ENCODE results near the gene CTSL. TPM values are rescaled to one million over a fixed set of nuclear protein-coding genes. Genes with fewer than 3 reads are reported as not detected.
A peak's percentile ranks its signal among the peaks of the same experiment; 100 is the strongest.
"Not testable (repeated sequence)": the region's sequence is repeated elsewhere in the genome, so short reads cannot be mapped to it uniquely, and the experiment has no call there.

The CTSL gene
- total RNA-seq, 4 donors from 2014 or later, result 71.4 to 387 (median 94.5) TPM

GRCh38 chr9:87742813-87743428, 17.0 kb downstream of the CTSL start:
- Histone ChIP-seq H3K9me3 (peaks cover 0 to 12% (median 6%) of the 10 kb centered on the region in 4 donors), H3K36me3 (no peaks in the 10 kb centered on the region), H3K27ac (replicated peaks in 1 of 4) (no peak overlapping the region), H3K4me1 (no peaks in the 10 kb centered on the region), H3K4me3 (no peak overlapping the region), H3K27me3 (peaks cover 0 to 15% (median 0%) of the 10 kb centered on the region in 4 donors)
- TF ChIP-seq POLR2A (IDR thresholded peaks at IDR 0.05; ENCODE audit: low read depth) (no peak), EP300 (IDR thresholded peaks at IDR 0.05) (no peak), CTCF (IDR thresholded peaks at IDR 0.05) (no peak), POLR2AphosphoS5 (IDR thresholded peaks at IDR 0.05) (no peak)
- intact Hi-C loops (cut with DNase I), result no loop called here
- no peak for DNase-seq (ENCODE audit: extremely low spot score)
- 72% methylated on average over 3 of the region's 3 CpGs for whole genome bisulfite sequencing

- Histone ChIP-seq H3K27me3 (peaks cover 0 to 15% (median 0%) of the 10 kb centered on the region in 4 donors), H3K9me3 (peaks cover 0 to 12% (median 6%) of the 10 kb centered on the region in 4 donors)
- DNase-seq (ENCODE audit: extremely low spot score); H3K36me3 ChIP-seq; H3K27ac ChIP-seq (replicated peaks in 1 of 4); intact Hi-C loops (cut with DNase I); H3K4me1 ChIP-seq; H3K4me3 ChIP-seq: not testable (repeated sequence)
- 98% methylated on average over 5 of the region's 7 CpGs for WGBS
These were observed 18.3 kb downstream of the CTSL start for GRCh38 chr9:87744247-87744646.

GRCh38 chr9:87746186-87746585, 20.3 kb downstream of the CTSL start:
- intact Hi-C loops (cut with DNase I), result no loop called here
- Histone ChIP-seq H3K4me1 (no peaks in the 10 kb centered on the region), H3K27me3 (peaks cover 0 to 1% (median 0%) of the 10 kb centered on the region in 4 donors), H3K36me3 (no peaks in the 10 kb centered on the region), H3K27ac (replicated peaks in 1 of 4) (no peak overlapping the region), H3K4me3 (no peak overlapping the region), H3K9me3 (peaks cover 0 to 12% (median 6%) of the 10 kb centered on the region in 4 donors)
- DNase-seq (ENCODE audit: extremely low spot score), result no peak
- TF ChIP-seq POLR2A (IDR thresholded peaks at IDR 0.05; ENCODE audit: low read depth) (no peak), EP300 (IDR thresholded peaks at IDR 0.05) (no peak), POLR2AphosphoS5 (IDR thresholded peaks at IDR 0.05) (no peak), CTCF (IDR thresholded peaks at IDR 0.05) (no peak)
- 75% methylated on average over 4 of the region's 4 CpGs for WGBS

GRCh38 chr9:87748881-87749280, 23.0 kb downstream of the CTSL start:
- Histone ChIP-seq H3K36me3 (no peaks in the 10 kb centered on the region), H3K4me3 (no peak overlapping the region), H3K27ac (replicated peaks in 1 of 4) (peak overlapping the region in 1 of 4 donors; percentile 41), H3K4me1 (no peaks in the 10 kb centered on the region), H3K9me3 (peaks cover 0 to 7% (median 3%) of the 10 kb centered on the region in 4 donors), H3K27me3 (no peaks in the 10 kb centered on the region)
- TF ChIP-seq CTCF (IDR thresholded peaks at IDR 0.05) (no peak), POLR2A (IDR thresholded peaks at IDR 0.05; ENCODE audit: low read depth) (no peak), POLR2AphosphoS5 (IDR thresholded peaks at IDR 0.05) (no peak), EP300 (IDR thresholded peaks at IDR 0.05) (no peak)
- 50% methylated on average over 1 of the region's 1 CpG for WGBS
- DNase-seq (ENCODE audit: extremely low spot score), result no peak
- intact Hi-C loops (cut with DNase I), result no loop called here

GRCh38 chr9:87749335-87750035, 23.6 kb downstream of the CTSL start:
- H3K27me3 ChIP-seq, result no peaks in the 10 kb centered on the region
- peaks cover 0 to 11% (median 3%) of the 10 kb centered on the region in 4 donors for H3K9me3 ChIP-seq
- H3K27ac ChIP-seq (replicated peaks in 1 of 4), result no peak overlapping the region
- WGBS, result 68% methylated on average over 5 of the region's 5 CpGs
- no peak for TF ChIP-seq CTCF (IDR thresholded peaks at IDR 0.05)
- no peak for TF ChIP-seq POLR2AphosphoS5 (IDR thresholded peaks at IDR 0.05)
- no peak for TF ChIP-seq EP300 (IDR thresholded peaks at IDR 0.05)
- TF ChIP-seq POLR2A (IDR thresholded peaks at IDR 0.05; ENCODE audit: low read depth), result no peak
- no peaks in the 10 kb centered on the region for H3K4me1 ChIP-seq
- no peak for DNase-seq (ENCODE audit: extremely low spot score)
- H3K36me3 ChIP-seq, result no peaks in the 10 kb centered on the region
- intact Hi-C loops (cut with DNase I), result no loop called here
- no peak overlapping the region for H3K4me3 ChIP-seq

Measured in esophagus muscularis mucosa (tissue), 4 donors.